K562 (cell line): ENCODE measurements around the gene CYP4F3. TPM values are rescaled to one million over a fixed set of nuclear protein-coding genes. Genes with fewer than 3 reads are reported as not detected.

Experiments used
- ATAC-seq: fragments of 200-7000 bp; cut with Tn5 transposase; 3 replicates; pipeline ENCODE4 v1.9.1; 2020; ENCODE audit warnings: moderate library complexity
- BruUV-seq: library from RNA; stranded (reverse); fragments of 400-500 nt; replicated peaks from 2 replicates; lab custom pipeline; 2021; lab: Mats Ljungman, UMichigan
- CTCF ChIA-PET: fragments of 300-600 bp; formaldehyde crosslinking; extraction: SDS; loops from one replicate; lab custom pipeline; 2021; ENCODE audit warnings: low intra/inter-chr PET ratio; lab: Yijun Ruan, JAX
- POLR2A ChIA-PET: fragments of 300-600, 350-650 bp; sonication (Branson Sonifier 250); formaldehyde crosslinking; extraction: SDS; loops from one replicate; lab custom pipeline; 2021; ENCODE audit warnings: antibody characterized with exemption, inconsistent platforms; lab: Yijun Ruan, JAX
- DNase-seq, 4 experiments: peaks; one replicate each; pipeline versions ENCODE4 v3.0.0 to v3.0.0-alpha.2; 2011 to 2018; ENCODE audit warnings: low spot score in 3 of 4, mixed read lengths in 3 of 4; ENCODE audit errors: extremely low read depth in 1 of 4
- FAIRE-seq: peaks from 2 replicates; lab custom pipeline; 2011; peaks lifted over from hg19 to GRCh38; lab: Jason Lieb, UNC
- H2AFZ ChIP-seq: 2 replicates; pipeline ENCODE4 v1.6.0; 2011; ENCODE audit warnings: low read depth, low read length, control low read depth, inconsistent platforms
- H3K27ac ChIP-seq: fragments of 200-600 bp; 3 replicates; pipeline ENCODE4 v1.8.0; 2011; ENCODE audit warnings: low read depth, mild to moderate bottlenecking, control low read depth, inconsistent platforms, low read length, moderate library complexity, mixed read lengths; ENCODE audit errors: extremely low read depth
- H3K27me3 ChIP-seq, 2 experiments: fragments of 300-600 bp in 1 of 2; 2 replicates in 1 of 2; 3 replicates in 1 of 2; pipeline versions ENCODE4 v1.6.0 to v1.8.0; 2011; ENCODE audit warnings: inconsistent platforms in 2 of 2, low read length in 2 of 2, mild to moderate bottlenecking in 1 of 2, mixed read lengths in 1 of 2, moderate library complexity in 1 of 2; ENCODE audit not compliant: control insufficient read depth in 2 of 2, insufficient read depth in 2 of 2
- H3K36me3 ChIP-seq: fragments of 300-600 bp; 3 replicates; pipeline ENCODE4 v1.8.0; 2011; ENCODE audit warnings: mild to moderate bottlenecking, low read length, inconsistent platforms; ENCODE audit not compliant: control insufficient read depth, insufficient read depth
- H3K4me1 ChIP-seq, 2 experiments: fragments of 200-600 bp in 1 of 2; replicated peaks in 1 of 2; 2 replicates in 1 of 2; 3 replicates in 1 of 2; pipeline versions ENCODE4 v1.5.1 to v1.8.0; 2011; ENCODE audit warnings: inconsistent platforms in 2 of 2, low read length in 2 of 2, mild to moderate bottlenecking in 1 of 2, mixed read lengths in 1 of 2, moderate library complexity in 1 of 2; ENCODE audit not compliant: control insufficient read depth in 2 of 2, insufficient read depth in 2 of 2
- H3K4me2 ChIP-seq: 2 replicates; pipeline ENCODE4 v1.6.1; 2011; ENCODE audit warnings: low read length, control low read depth, inconsistent platforms, mixed read lengths; ENCODE audit not compliant: insufficient read depth
- H3K4me3 ChIP-seq: fragments of 200-600 bp; sonication (generic), shearing (Covaris generic); 2 replicates; pipeline ENCODE4 v1.5.1; 2016; ENCODE audit warnings: control low read depth, inconsistent platforms
- H3K79me2 ChIP-seq: fragments of 200-600 bp; 3 replicates; pipeline ENCODE4 v1.8.0; 2011; ENCODE audit warnings: low read length, inconsistent platforms; ENCODE audit not compliant: control insufficient read depth, insufficient read depth
- H3K9ac ChIP-seq, 2 experiments: 2 replicates each; pipeline versions ENCODE4 v1.6.0 to v1.6.1; 2011; ENCODE audit warnings: low read depth in 2 of 2, low read length in 2 of 2, control low read depth in 1 of 2, inconsistent platforms in 1 of 2, mild to moderate bottlenecking in 1 of 2, mixed read lengths in 1 of 2; ENCODE audit not compliant: insufficient read depth in 1 of 2
- H3K9me1 ChIP-seq: one replicate; pipeline ENCODE4 v1.6.0; 2011; ENCODE audit warnings: inconsistent platforms, mild to moderate bottlenecking, low read length, moderate library complexity; ENCODE audit not compliant: control insufficient read depth, insufficient read depth
- H3K9me3 ChIP-seq: replicated peaks from 2 replicates; pipeline ENCODE4 v1.5.1; 2011; ENCODE audit warnings: low read depth, low read length, inconsistent platforms; ENCODE audit not compliant: control insufficient read depth, insufficient read depth
- H4K20me1 ChIP-seq: replicated peaks from 2 replicates; pipeline ENCODE4 v1.6.1; 2011; ENCODE audit warnings: low read length, inconsistent platforms, mixed read lengths; ENCODE audit not compliant: control insufficient read depth, insufficient read depth
- ADNP ChIP-seq: fragments of 200-800 bp; sonication (Bioruptor generic); IDR thresholded peaks from 2 replicates; pipeline ENCODE4 v1.6.1; 2016; ENCODE audit warnings: missing genetic modification characterization, missing compliant biosample characterization
- COPS2 ChIP-seq: fragments of 450-650 bp; conservative IDR thresholded peaks from 2 replicates; pipeline ENCODE4 v1.6.1; 2016; ENCODE audit warnings: mild to moderate bottlenecking, moderate library complexity
- E2F1 ChIP-seq: sonication (generic); formaldehyde crosslinking; IDR thresholded peaks from 2 replicates; pipeline ENCODE4 v1.8.1; 2023; ENCODE audit warnings: mild to moderate bottlenecking, missing genetic modification reagents, moderate library complexity
- ELF2 ChIP-seq: fragments of 250-450 bp; sonication (Bioruptor Pico); IDR thresholded peaks from 2 replicates; pipeline ENCODE4 v1.5.0; 2021; ENCODE audit warnings: mild to moderate bottlenecking
- FOXA3 ChIP-seq, 2 experiments: fragments of 450-650 bp in 1 of 2; sonication (generic) in 1 of 2; formaldehyde crosslinking; IDR thresholded peaks in 1 of 2; conservative IDR thresholded peaks in 1 of 2; 2 replicates each; pipeline versions ENCODE4 v1.4.0 to v1.8.0; 2020 to 2022; ENCODE audit warnings: mild to moderate bottlenecking in 2 of 2, missing genetic modification reagents in 1 of 2
- NR3C1 ChIP-seq: sonication (generic); formaldehyde crosslinking; IDR thresholded peaks from 2 replicates; pipeline ENCODE4 v1.8.1; 2022; ENCODE audit warnings: missing genetic modification reagents
- PHB2 ChIP-seq: fragments of 450-650 bp; IDR thresholded peaks from 2 replicates; pipeline ENCODE4 v1.6.1; 2017; ENCODE audit warnings: low read depth
- TAL1 ChIP-seq: fragments of 450-650 bp; IDR thresholded peaks from 2 replicates; pipeline ENCODE4 v1.6.1; 2016; ENCODE audit warnings: mild to moderate bottlenecking
- ZNF146 ChIP-seq: IDR thresholded peaks from one replicate; pipeline ENCODE4 v1.6.1; 2018; ENCODE audit warnings: missing compliant biosample characterization; ENCODE audit not compliant: unreplicated experiment
- ZNF165 ChIP-seq: fragments of 250-450 bp; sonication (Bioruptor Pico); IDR thresholded peaks from 2 replicates; pipeline ENCODE4 v1.4.0; 2020; ENCODE audit warnings: borderline replicate concordance
- ZNF699 ChIP-seq: fragments of 250-450 bp; sonication (Bioruptor Pico); IDR thresholded peaks from 2 replicates; pipeline ENCODE4 v1.8.0; 2021; ENCODE audit warnings: mild to moderate bottlenecking, moderate library complexity; ENCODE audit not compliant: insufficient replicate concordance
- WGBS: fragments of 100-300 bp; shearing (Covaris generic); methylation state at CpG from one replicate; pipeline ENCODE4 v1.1.6; 2016; ENCODE audit warnings: low coverage, mixed read lengths; ENCODE audit not compliant: insufficient coverage; ENCODE audit errors: missing lambda C conversion rate; 5-methylcytosine and 5-hydroxymethylcytosine counted together
- in situ Hi-C: fragments of 300-500 bp; cut with MboI; formaldehyde crosslinking; loops from 4 replicates; pipeline ENCODE4 v1.15.0; 2018; ENCODE audit warnings: inconsistent platforms, mixed read lengths
- intact Hi-C: fragments of 100-400 bp; cut with micrococcal nuclease; formaldehyde crosslinking; loops from 2 replicates; pipeline ENCODE4 v1.14.2; 2022
- polyA plus RNA-seq, 8 experiments: library from polyadenylated mRNA; depleted of rRNA in 4 of 8; stranded (reverse) in 5 of 8; unstranded in 3 of 8; fragments of >200 nt; fragmentation: Nextera tagmentation in 2 of 8; fragmentation: Illumina TruSeq in 1 of 8; extraction: Ambion mirVana in 2 of 8; extraction: Trizol in 1 of 8; gene quantifications; 2 replicates each; pipeline versions ENCODE4 v1.2.1 to v1.2.3, GENCODE V29; 2011 to 2014; ENCODE audit warnings: inconsistent platforms in 1 of 8, missing spikeins in 1 of 8
- total RNA-seq, 7 experiments: library from RNA; depleted of rRNA in 6 of 7; stranded (reverse); fragments of >200 nt in 6 of 7; fragmentation: Illumina TruSeq in 2 of 7; extraction: Trizol in 2 of 7; gene quantifications; 2 replicates each; pipeline versions ENCODE4 v1.2.1 to v1.2.3, GENCODE V29; 2011 to 2021; ENCODE audit warnings: low replicate concordance in 1 of 7
- TF ChIP-seq, protein P1 (sequence below): fragments of 250-450 bp; sonication (Bioruptor Pico); IDR thresholded peaks from 2 replicates; pipeline ENCODE4 v1.5.0; 2021; ENCODE audit warnings: mild to moderate bottlenecking, borderline replicate concordance
- TF ChIP-seq, protein P2 (sequence below): sonication (generic); formaldehyde crosslinking; IDR thresholded peaks from 2 replicates; pipeline ENCODE4 v1.8.0; 2022; ENCODE audit warnings: missing genetic modification reagents, mild to moderate bottlenecking, moderate library complexity, borderline replicate concordance
- TF ChIP-seq, protein P3 (sequence below): fragments of 450-650 bp; IDR thresholded peaks from 2 replicates; pipeline ENCODE4 v1.6.1; 2018; ENCODE audit warnings: mild to moderate bottlenecking, low read depth; ENCODE audit not compliant: partially characterized antibody

The CYP4F3 gene
- total and polyA plus RNA-seq, 9 of the 15 experiments (the other 6 are each of a cell fraction or from before 2014, with no cell fraction given), result 0.01 to 0.40 (median 0.16) TPM; not detected in 6

- Histone ChIP-seq H3K4me3 (no peak within 1 kb of the TSS), H3K27me3 (peaks cover 0 to 6% of the 10 kb centered on the region in 2 experiments; a peak in 2 of 5 replicates), H3K9me3 (no peaks in the 10 kb centered on the region), H3K9me1 (no peaks in the 10 kb centered on the region), H3K4me1 (peaks cover 0 to under 1% of the 10 kb centered on the region in 2 experiments; a peak in 1 of 5 replicates), H3K4me2 (no peak within 1 kb of the TSS), H4K20me1 (no peaks in the 10 kb centered on the region; the same call in 1 of the 2 replicates), H3K9ac (no peak within 1 kb of the TSS), H3K27ac (no peak within 1 kb of the TSS), H3K79me2 (no peaks in the 10 kb centered on the region), H3K36me3 (no peaks in the 10 kb centered on the region), H2AFZ (no peak within 1 kb of the TSS)
- no peak for ATAC-seq
- in situ Hi-C loops, result loop anchor here (25.0 kb wide), 1 partner anchor 773 kb away; no protein-coding TSS in a partner anchor
- POLR2A ChIA-PET, result no interaction called here
- no TSS peak for BruUV-seq
- CTCF ChIA-PET, result no interaction called here
- 0% methylated on average over 7 of the region's 8 CpGs for WGBS
- DNase-seq, result no peak
- intact Hi-C loops, result no loop called here
- FAIRE-seq, result no peak
- TF ChIP-seq PHB2 (no peak), E2F1 (no peak), ZNF146 (CRISPR knock-in tag) (no peak), NR3C1 (CRISPR knock-in tag) (no peak), ELF2 (CRISPR knock-in tag) (no peak), ZNF165 (CRISPR knock-in tag) (no peak), COPS2 (no peak), ADNP (no peak), TAL1 (no peak), FOXA3 (CRISPR knock-in tag; conservative IDR thresholded peaks at IDR 0.05 in 1 of 2, IDR thresholded peaks at IDR 0.05 in 1 of 2) (no peak), ZNF699 (CRISPR knock-in tag) (no peak)
- TF ChIP-seq, protein P1, sequence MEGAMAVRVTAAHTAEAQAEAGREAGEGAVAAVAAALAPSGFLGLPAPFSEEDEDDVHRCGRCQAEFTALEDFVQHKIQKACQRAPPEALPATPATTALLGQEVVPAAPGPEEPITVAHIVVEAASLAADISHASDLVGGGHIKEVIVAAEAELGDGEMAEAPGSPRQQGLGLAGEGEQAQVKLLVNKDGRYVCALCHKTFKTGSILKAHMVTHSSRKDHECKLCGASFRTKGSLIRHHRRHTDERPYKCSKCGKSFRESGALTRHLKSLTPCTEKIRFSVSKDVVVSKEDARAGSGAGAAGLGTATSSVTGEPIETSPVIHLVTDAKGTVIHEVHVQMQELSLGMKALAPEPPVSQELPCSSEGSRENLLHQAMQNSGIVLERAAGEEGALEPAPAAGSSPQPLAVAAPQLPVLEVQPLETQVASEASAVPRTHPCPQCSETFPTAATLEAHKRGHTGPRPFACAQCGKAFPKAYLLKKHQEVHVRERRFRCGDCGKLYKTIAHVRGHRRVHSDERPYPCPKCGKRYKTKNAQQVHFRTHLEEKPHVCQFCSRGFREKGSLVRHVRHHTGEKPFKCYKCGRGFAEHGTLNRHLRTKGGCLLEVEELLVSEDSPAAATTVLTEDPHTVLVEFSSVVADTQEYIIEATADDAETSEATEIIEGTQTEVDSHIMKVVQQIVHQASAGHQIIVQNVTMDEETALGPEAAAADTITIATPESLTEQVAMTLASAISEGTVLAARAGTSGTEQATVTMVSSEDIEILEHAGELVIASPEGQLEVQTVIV (CRISPR knock-in tag), result no peak
- TF ChIP-seq, protein P2, sequence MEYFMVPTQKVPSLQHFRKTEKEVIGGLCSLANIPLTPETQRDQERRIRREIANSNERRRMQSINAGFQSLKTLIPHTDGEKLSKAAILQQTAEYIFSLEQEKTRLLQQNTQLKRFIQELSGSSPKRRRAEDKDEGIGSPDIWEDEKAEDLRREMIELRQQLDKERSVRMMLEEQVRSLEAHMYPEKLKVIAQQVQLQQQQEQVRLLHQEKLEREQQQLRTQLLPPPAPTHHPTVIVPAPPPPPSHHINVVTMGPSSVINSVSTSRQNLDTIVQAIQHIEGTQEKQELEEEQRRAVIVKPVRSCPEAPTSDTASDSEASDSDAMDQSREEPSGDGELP (CRISPR knock-in tag), result no peak
- TF ChIP-seq, protein P3, sequence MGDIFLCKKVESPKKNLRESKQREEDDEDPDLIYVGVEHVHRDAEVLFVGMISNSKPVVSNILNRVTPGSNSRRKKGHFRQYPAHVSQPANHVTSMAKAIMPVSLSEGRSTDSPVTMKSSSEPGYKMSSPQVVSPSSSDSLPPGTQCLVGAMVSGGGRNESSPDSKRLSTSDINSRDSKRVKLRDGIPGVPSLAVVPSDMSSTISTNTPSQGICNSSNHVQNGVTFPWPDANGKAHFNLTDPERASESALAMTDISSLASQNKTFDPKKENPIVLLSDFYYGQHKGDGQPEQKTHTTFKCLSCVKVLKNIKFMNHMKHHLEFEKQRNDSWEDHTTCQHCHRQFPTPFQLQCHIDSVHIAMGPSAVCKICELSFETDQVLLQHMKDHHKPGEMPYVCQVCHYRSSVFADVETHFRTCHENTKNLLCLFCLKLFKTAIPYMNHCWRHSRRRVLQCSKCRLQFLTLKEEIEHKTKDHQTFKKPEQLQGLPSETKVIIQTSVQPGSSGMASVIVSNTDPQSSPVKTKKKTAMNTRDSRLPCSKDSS, result no peak
Measured at GRCh38 chr19:15614507-15615379, 26.0 kb upstream of the CYP4F3 start, which contains the start of gene CYP4F8. Gene CYP4F8 (plus strand): TSS chr19:15615218. CDS start chr19:15615617, 399 bp downstream.
